Endothelial cell of umbilical vein (primary cell): Measurements from ENCODE around the gene SEZ6.

ENCODE experiments used
- EZH2 ChIP-seq: IDR thresholded peaks from 2 replicates; pipeline ENCODE4 v1.6.1; 2012; ENCODE audit warnings: borderline replicate concordance, low read depth, mild to moderate bottlenecking, moderate library complexity, low read length, inconsistent platforms; ENCODE audit not compliant: severe bottlenecking
- MYC ChIP-seq: IDR thresholded peaks from one replicate; pipeline ENCODE4 v1.6.1; 2011; ENCODE audit warnings: mild to moderate bottlenecking, low read depth, low read length
- POLR2A ChIP-seq: IDR thresholded peaks from 2 replicates; pipeline ENCODE4 v1.6.1; 2012; ENCODE audit warnings: low read depth, mild to moderate bottlenecking, control low read depth, low read length
- POLR2AphosphoS5 ChIP-seq: IDR thresholded peaks from 2 replicates; pipeline ENCODE4 v1.6.1; 2012; ENCODE audit warnings: low read depth, mild to moderate bottlenecking, control low read depth, low read length, moderate library complexity; ENCODE audit not compliant: insufficient read depth
- TF ChIP-seq, protein P1 (sequence below), 2 donors: IDR thresholded peaks; 1 replicate in 1 of 2; 2 replicates in 1 of 2; pipeline ENCODE4 v1.5.1; 2011; ENCODE audit warnings: low read length in 2 of 2, mild to moderate bottlenecking in 2 of 2, moderate library complexity in 2 of 2, control low read depth in 1 of 2, inconsistent platforms in 1 of 2, low read depth in 1 of 2; ENCODE audit not compliant: insufficient read depth in 1 of 2; ENCODE audit errors: extremely low read depth in 1 of 2

DNA sequence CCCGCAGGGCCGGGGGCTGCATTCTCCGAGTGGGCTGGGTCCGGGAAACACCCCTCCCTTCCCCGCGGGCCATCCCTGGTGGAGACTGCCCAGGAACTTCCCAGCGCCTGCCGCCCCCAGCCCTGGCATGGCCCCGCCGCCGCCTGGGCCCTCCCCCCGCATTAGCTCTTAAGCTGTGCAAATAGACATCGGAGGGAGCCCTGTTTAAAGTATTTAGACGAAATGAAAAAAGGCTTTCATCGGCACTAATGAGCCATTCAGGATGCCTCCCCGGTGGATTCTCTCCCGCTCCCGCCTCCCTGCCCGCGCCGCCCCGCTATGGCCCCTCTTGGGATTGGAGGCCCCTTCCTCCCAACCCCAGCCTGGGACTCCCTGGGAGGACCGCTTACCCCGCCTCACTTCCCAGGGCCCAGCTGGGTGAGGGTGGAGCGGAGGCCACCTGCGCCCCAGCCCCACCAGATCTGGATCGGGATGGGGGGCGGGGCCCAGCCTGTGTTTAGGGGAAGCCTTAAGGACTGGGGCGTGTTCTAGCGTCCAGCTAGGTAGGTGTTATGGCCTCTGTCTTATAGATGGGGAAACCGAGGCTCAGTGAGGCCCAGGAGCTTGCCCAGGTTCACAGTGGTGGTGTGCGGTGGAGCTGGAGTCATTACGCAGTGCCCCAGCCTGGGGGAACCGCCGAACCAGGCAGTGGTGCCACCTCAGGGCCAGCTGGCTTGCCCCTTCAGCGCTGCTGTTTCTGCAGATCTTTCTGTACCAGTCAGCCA lies 19.7 kb downstream of the SEZ6 start:
- TF ChIP-seq, protein P1, sequence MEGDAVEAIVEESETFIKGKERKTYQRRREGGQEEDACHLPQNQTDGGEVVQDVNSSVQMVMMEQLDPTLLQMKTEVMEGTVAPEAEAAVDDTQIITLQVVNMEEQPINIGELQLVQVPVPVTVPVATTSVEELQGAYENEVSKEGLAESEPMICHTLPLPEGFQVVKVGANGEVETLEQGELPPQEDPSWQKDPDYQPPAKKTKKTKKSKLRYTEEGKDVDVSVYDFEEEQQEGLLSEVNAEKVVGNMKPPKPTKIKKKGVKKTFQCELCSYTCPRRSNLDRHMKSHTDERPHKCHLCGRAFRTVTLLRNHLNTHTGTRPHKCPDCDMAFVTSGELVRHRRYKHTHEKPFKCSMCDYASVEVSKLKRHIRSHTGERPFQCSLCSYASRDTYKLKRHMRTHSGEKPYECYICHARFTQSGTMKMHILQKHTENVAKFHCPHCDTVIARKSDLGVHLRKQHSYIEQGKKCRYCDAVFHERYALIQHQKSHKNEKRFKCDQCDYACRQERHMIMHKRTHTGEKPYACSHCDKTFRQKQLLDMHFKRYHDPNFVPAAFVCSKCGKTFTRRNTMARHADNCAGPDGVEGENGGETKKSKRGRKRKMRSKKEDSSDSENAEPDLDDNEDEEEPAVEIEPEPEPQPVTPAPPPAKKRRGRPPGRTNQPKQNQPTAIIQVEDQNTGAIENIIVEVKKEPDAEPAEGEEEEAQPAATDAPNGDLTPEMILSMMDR (IDR thresholded peaks at IDR 0.05; ENCODE audit: extremely low read depth in 1 of 2, insufficient read depth in 1 of 2, low read depth in 1 of 2, low read length in 2 of 2), result no peak
- TF ChIP-seq MYC (no peak), POLR2A (no peak), EZH2 (no peak), POLR2AphosphoS5 (no peak)
